GM12892 (cell line): ENCODE data around the gene IL17RE.
A peak's percentile ranks its signal among the peaks of the same experiment; 100 is the strongest.
"Not testable (repeated sequence)": the region's sequence is repeated elsewhere in the genome, so short reads cannot be mapped to it uniquely, and the experiment has no call there.

Experiments
- DNase-seq: peaks from one replicate; pipeline ENCODE4 v3.0.0; 2011; ENCODE audit not compliant: insufficient read length
- FAIRE-seq: peaks from 2 replicates; lab custom pipeline; 2011; peaks lifted over from hg19 to GRCh38; lab: Jason Lieb, UNC
- POLR2A ChIP-seq: IDR thresholded peaks from 2 replicates; pipeline ENCODE4 v1.6.1; 2011; ENCODE audit warnings: low read depth, low read length, control low read depth
- POLR2AphosphoS5 ChIP-seq: IDR thresholded peaks from 2 replicates; pipeline ENCODE4 v1.6.1; 2011; ENCODE audit warnings: low read depth, low read length, control low read depth
- TAF1 ChIP-seq: IDR thresholded peaks from 2 replicates; pipeline ENCODE4 v1.6.1; 2011; ENCODE audit warnings: low read depth, mild to moderate bottlenecking, control low read depth, low read length, borderline replicate concordance

IL17RE gene

DNA sequence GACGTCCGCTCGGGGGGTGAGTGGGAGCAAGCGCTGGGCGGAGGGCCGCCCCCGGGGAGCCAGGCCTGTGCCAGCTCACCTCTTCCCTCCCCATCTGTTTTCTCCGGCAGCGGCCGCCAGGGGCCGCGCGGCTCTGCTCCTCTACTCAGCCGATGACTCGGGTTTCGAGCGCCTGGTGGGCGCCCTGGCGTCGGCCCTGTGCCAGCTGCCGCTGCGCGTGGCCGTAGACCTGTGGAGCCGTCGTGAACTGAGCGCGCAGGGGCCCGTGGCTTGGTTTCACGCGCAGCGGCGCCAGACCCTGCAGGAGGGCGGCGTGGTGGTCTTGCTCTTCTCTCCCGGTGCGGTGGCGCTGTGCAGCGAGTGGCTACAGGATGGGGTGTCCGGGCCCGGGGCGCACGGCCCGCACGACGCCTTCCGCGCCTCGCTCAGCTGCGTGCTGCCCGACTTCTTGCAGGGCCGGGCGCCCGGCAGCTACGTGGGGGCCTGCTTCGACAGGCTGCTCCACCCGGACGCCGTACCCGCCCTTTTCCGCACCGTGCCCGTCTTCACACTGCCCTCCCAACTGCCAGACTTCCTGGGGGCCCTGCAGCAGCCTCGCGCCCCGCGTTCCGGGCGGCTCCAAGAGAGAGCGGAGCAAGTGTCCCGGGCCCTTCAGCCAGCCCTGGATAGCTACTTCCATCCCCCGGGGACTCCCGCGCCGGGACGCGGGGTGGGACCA is 30.4 kb downstream of the IL17RE start:
- DNase-seq (peak; percentile 82), FAIRE-seq (peak; percentile 83)
- TF ChIP-seq POLR2A (no peak; the same call in 1 of the 2 replicates), POLR2AphosphoS5 (no peak), TAF1 (no peak)

DNA sequence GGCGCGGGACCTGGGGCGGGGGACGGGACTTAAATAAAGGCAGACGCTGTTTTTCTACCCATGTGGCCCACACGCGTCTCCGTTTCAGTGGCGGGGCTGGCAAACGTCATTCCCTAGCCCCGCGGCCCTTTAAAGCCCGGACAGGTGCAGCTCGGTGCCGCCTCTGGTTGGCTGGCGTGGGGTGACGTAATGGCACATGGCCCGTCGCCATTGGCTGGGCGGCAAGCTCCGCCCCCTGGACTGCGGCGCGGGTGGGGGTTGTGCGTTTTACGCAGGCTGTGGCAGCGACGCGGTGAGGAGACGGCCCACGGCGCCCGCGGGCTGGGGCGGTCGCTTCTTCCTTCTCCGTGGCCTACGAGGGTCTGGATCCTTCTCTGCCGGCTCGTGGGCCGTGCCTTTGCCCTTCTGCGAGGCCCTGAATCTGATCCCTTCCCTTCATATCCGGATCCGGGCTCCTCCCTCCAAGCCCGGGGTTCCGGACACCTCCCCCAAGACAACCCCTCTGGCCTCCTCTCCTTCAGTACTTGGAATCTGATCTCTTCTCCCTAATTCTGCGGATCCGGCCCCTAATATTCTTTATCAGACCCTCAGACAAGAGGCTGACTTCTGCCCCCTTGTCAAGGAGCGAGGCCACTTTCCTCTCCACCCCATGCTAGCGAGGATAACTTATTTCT is 31.1 kb downstream of the IL17RE start, which contains the start of gene CRELD1:
Gene CRELD1 (plus strand): TSS at position 274 of the 674 bp plus-strand sequence. CDS start 605 bp downstream, outside the sequence.
- peak; percentile 89 for DNase-seq
- peak; percentile 98 for FAIRE-seq
- TF ChIP-seq POLR2AphosphoS5: 0 out of 2 replicates have a peak, but pooled peaks have one; percentile 58
- TF ChIP-seq TAF1: 0 out of 2 replicates have a peak, but pooled peaks have one; percentile 45
- peak; percentile 82 for TF ChIP-seq POLR2A

DNA sequence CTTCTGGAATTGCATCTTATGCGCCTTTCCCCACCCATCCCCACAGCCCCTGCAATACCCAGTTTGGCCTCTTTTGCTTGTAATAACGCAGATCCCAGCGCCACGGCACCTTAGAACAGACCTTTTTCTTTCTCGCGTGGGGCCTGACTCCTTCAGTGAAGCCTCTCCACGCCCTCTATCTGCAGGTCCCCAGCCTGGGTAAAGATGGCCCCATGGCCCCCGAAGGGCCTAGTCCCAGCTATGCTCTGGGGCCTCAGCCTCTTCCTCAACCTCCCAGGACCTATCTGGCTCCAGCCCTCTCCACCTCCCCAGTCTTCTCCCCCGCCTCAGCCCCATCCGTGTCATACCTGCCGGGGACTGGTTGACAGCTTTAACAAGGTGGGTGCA is 31.6 kb downstream of the IL17RE start:
- DNase-seq: no peak
- TF ChIP-seq POLR2A: no peak
- TF ChIP-seq TAF1: no peak
- no peak for TF ChIP-seq POLR2AphosphoS5
- no peak for FAIRE-seq

DNA sequence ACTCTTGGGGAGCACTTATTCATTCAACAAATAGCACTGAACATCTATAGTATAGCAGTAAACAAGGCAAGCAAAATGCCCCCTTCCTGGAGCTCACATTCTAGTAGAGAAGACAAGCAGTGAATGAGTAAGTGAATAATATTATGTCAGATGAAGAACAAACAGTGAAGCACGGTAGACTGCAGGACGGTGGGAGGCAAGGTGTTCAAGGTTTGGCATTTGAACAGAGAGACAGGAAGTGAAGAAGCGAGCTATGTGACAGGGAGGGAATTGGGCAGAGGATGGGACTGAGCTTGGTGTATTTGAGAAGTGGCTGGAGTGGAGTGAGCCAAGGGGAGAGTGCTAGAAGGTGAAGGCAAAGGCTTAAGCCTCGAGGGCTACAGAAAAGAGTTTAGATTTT is 32.3 kb downstream of the IL17RE start:
- no peak for TF ChIP-seq POLR2A
- no peak for TF ChIP-seq TAF1
- FAIRE-seq: no peak

DNA sequence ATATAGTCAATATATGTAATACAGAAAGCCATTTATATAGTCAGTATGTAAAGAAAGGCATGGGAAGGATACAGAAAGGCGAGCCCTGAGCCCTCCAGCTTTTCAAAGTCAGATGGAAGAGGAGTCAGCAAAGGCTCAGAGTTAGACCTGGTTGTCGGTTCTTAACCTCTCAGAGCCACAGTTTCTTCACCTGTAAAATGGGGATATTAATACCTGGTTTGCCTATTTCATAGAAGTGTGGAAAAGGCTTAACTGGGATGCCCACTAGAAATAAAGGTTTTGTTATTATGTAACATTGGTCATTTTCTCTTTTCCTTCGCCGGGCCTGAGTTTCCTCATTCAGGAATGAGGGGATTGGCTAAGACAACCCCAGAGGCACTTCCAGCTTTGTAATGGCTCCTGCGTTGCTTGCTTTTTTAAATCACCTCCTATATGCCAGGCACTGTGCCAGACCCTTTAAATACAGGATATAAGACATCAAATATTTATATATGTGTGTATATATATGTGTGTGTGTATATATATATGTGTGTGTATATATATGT is 33.4 kb downstream of the IL17RE start:
- TF ChIP-seq POLR2A (no peak), POLR2AphosphoS5 (no peak), TAF1 (no peak)
- FAIRE-seq (no peak), DNase-seq (no peak)

More for the DNA sequence above, 32.3 kb downstream of the IL17RE start:
- DNase-seq: no peak

DNA sequence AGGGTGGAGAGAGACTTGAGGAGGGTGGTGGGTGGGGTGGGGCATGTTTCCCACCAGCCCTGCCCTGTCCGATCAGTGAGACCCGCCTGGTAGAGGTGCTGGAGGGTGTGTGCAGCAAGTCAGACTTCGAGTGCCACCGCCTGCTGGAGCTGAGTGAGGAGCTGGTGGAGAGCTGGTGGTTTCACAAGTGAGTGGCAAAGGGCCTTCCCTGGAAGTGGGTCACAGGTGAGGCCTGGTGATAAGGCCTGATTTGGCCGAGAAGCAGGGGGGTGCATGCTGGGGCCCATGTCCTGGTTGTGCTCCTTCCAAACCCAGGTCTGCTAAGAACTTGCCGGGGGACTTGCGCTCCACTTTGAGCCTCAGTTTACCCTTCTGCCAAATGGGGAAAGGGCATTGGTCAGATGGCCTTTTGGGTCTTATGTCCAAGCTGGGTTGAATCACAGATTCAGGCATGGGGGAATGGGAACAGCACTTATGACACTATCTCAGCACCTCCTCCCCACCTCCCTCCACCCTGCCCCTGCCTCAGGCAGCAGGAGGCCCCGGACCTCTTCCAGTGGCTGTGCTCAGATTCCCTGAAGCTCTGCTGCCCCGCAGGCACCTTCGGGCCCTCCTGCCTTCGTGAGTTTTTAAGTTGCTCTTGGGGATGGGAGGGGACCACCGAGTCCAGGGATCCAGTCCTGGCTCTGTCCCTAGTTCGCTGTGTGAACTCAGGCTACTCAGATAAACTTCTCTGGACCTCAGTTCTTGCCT is 35.0 kb downstream of the IL17RE start:
- FAIRE-seq: no peak
- no peak for DNase-seq
- TF ChIP-seq POLR2A: no peak

DNA sequence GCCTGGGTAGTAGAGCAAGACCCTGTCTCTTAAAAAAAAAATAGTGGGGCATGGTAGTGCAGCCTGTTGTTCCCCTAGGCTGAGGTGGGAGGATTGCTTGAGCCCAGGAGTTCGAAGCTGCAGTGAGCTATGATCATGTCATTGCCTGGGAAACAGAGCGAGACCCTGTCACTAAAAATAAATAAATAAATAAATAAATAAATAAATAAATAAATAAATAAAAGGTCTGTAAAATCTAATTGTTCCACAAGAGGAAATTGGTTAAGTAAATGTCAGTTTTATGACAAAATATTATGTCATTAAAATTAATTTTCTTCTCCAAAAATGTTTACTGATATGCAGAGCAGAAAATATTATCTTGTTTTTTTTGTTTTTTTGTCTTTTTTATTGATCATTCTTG is 36.3 kb downstream of the IL17RE start:
- no peak for TF ChIP-seq POLR2AphosphoS5
- no peak for TF ChIP-seq POLR2A
- no peak for TF ChIP-seq TAF1
- DNase-seq: no peak
- no peak for FAIRE-seq

DNA sequence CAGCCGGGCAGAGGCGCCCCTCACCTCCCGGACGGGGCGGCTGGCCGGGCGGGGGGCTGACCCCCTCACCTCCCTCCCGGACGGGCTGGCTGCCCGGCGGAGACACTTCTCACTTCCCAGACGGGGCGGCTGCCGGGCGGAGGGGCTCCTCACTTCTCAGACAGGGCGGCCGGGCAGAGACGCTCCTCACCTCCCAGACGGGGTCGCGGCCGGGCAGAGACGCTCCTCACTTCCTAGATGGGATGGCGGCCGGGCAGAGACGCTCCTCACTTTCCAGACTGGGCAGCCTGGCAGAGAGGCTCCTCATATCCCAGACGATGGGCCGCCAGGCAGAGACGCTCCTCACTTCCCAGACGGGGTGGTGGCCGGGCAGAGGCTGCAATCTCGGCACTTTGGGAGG is 37.3 kb downstream of the IL17RE start:
- FAIRE-seq, DNase-seq: not testable (repeated sequence)

DNA sequence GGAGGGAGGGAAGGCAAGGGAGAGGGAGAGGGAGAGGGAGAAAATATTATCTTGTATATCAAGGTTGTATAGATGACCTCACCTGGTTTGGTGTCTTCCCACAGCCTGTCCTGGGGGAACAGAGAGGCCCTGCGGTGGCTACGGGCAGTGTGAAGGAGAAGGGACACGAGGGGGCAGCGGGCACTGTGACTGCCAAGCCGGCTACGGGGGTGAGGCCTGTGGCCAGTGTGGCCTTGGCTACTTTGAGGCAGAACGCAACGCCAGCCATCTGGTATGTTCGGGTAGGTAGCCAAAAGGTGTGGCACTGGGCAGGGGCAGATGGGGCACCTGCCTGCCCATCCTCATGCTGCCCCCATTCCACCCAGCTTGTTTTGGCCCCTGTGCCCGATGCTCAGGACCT is 38.1 kb downstream of the IL17RE start:
- DNase-seq (no peak), FAIRE-seq (no peak)
- TF ChIP-seq POLR2A: no peak

DNA sequence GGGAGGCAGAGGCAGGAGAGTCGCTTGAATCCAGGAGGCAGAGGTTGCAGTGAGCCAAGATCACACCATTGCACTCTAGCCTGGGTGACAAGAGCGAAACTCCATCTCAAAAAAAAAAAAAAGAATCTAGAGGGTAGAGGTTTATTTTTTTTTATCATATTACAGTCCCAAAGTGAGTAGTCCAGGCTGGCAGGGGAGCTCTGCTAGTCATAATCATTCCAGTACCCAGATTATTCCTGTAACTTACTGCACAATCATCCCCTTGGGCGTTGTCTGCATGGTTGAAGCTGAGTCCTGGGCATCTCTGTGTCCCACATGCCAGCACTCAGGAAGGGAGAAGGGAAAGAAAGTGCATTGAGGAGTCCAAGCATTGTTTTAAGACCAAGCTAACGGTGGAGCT is 39.5 kb downstream of the IL17RE start:
- TF ChIP-seq POLR2AphosphoS5 (no peak), TAF1 (no peak)
- DNase-seq (no peak), FAIRE-seq (no peak)

DNA sequence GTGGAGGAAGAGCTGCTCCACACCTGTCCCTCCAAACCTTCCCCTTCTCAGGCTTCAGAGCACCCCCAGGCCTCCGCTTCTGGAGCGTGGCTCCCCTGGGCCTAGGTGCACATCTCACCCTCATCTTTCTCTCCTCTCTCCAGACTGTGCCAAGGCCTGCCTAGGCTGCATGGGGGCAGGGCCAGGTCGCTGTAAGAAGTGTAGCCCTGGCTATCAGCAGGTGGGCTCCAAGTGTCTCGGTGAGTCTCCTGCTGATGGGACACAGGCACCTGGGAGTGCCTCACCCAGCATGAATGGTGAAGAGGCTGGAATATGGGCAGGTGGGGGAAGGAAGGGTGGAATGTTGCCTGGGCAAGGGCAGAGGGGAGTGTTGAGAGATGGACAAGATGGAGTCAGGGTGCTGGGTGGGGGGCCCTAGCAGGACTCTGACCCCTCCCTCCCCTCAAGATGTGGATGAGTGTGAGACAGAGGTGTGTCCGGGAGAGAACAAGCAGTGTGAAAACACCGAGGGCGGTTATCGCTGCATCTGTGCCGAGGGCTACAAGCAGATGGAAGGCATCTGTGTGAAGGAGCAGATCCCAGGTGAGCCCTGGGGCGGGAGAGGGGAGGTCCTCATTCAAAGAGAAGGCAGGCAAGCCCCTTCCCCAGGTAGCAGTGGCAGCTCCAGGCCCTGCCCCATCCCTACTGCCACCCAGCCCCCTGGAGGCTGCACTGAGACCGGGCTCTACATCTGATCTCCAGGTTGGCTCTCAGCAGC is 40.5 kb downstream of the IL17RE start:
- DNase-seq (no peak), FAIRE-seq (no peak)
- TF ChIP-seq TAF1 (no peak), POLR2A (peak; percentile 21; the same call in 1 of the 2 replicates)

DNA sequence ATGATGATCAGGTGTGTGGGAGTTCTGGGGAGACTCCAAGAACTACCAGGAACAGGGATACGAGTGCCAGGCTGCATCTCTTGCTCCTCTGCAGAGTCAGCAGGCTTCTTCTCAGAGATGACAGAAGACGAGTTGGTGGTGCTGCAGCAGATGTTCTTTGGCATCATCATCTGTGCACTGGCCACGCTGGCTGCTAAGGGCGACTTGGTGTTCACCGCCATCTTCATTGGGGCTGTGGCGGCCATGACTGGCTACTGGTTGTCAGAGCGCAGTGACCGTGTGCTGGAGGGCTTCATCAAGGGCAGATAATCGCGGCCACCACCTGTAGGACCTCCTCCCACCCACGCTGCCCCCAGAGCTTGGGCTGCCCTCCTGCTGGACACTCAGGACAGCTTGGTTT is 41.6 kb downstream of the IL17RE start:
- DNase-seq: no peak
- no peak for TF ChIP-seq TAF1
- no peak for TF ChIP-seq POLR2AphosphoS5
- TF ChIP-seq POLR2A: no peak; the same call in 1 of the 2 replicates
- FAIRE-seq: no peak
